IMR-90 (cell line): ENCODE results near the gene LRFN4. TPM values are rescaled to one million over a fixed set of nuclear protein-coding genes. Genes with fewer than 3 reads are reported as not detected.

Experiments
- ATAC-seq: fragments of 200-7000 bp; cut with Tn5 transposase; 2 replicates; pipeline ENCODE4 v1.9.1; 2020; ENCODE audit warnings: low read depth, mild to moderate bottlenecking, moderate library complexity
- BruUV-seq: library from RNA; stranded (reverse); fragments of 400-500 nt; replicated peaks from 2 replicates; lab custom pipeline; 2021; lab: Mats Ljungman, UMichigan
- CTCF ChIA-PET: fragments of 300-600 bp; formaldehyde crosslinking; extraction: SDS; loops from one replicate; lab custom pipeline; 2021; ENCODE audit warnings: antibody characterized with exemption; lab: Yijun Ruan, JAX
- POLR2A ChIA-PET: fragments of 300-600 bp; sonication (Branson Sonifier 250); formaldehyde crosslinking; loops from one replicate; lab custom pipeline; 2022; ENCODE audit warnings: antibody characterized with exemption; ENCODE audit not compliant: unreplicated experiment; lab: Charles Lee
- DNase-seq: peaks from one replicate; pipeline ENCODE4 v3.0.0; 2013
- H2AFZ ChIP-seq: replicated peaks from 2 replicates; pipeline ENCODE3; 2013; ENCODE audit warnings: low read length, mild to moderate bottlenecking; ENCODE audit not compliant: poor library complexity
- H2AK5ac ChIP-seq: 2 replicates; pipeline ENCODE4 v1.6.1; 2013; ENCODE audit warnings: low read depth, low read length, inconsistent platforms
- H2AK9ac ChIP-seq: replicated peaks from 2 replicates; pipeline ENCODE3; 2013; ENCODE audit warnings: mild to moderate bottlenecking, low read depth, low read length, moderate library complexity; ENCODE audit not compliant: poor library complexity
- H2BK120ac ChIP-seq: 2 replicates; pipeline ENCODE4 v1.6.1; 2013; ENCODE audit warnings: low read depth, low read length, inconsistent platforms
- H2BK15ac ChIP-seq: 3 replicates; pipeline ENCODE4 v1.6.1; 2013; ENCODE audit warnings: low read depth, low read length, inconsistent platforms
- H2BK20ac ChIP-seq: 2 replicates; pipeline ENCODE4 v1.6.1; 2013; ENCODE audit warnings: low read depth, mild to moderate bottlenecking, inconsistent platforms, low read length, moderate library complexity
- H2BK5ac ChIP-seq: 2 replicates; pipeline ENCODE4 v1.6.1; 2013; ENCODE audit warnings: mild to moderate bottlenecking, low read depth, low read length, inconsistent platforms; ENCODE audit not compliant: poor library complexity, severe bottlenecking
- H3K14ac ChIP-seq: replicated peaks from 2 replicates; pipeline ENCODE4 v1.6.1; 2013; ENCODE audit warnings: low read depth, low read length, inconsistent platforms
- H3K18ac ChIP-seq: 2 replicates; pipeline ENCODE4 v1.6.1; 2013; ENCODE audit warnings: low read depth, low read length, control low read depth
- H3K23ac ChIP-seq: 2 replicates; pipeline ENCODE4 v1.6.1; 2013; ENCODE audit warnings: low read depth, low read length, inconsistent platforms
- H3K27ac ChIP-seq: 2 replicates; pipeline ENCODE4 v1.5.1; 2013; ENCODE audit warnings: mild to moderate bottlenecking, control low read depth, low read length; ENCODE audit not compliant: insufficient read depth
- H3K27me3 ChIP-seq: 2 replicates; pipeline ENCODE4 v1.6.1; 2013; ENCODE audit warnings: low read length; ENCODE audit not compliant: control insufficient read depth, insufficient read depth
- H3K36me3 ChIP-seq: 2 replicates; pipeline ENCODE4 v1.6.1; 2013; ENCODE audit warnings: low read length, mixed read lengths; ENCODE audit not compliant: control insufficient read depth, insufficient read depth
- H3K4ac ChIP-seq: 2 replicates; pipeline ENCODE4 v1.6.1; 2013; ENCODE audit warnings: low read depth, low read length, inconsistent platforms
- H3K4me1 ChIP-seq: 2 replicates; pipeline ENCODE4 v1.6.1; 2013; ENCODE audit warnings: low read length, mixed read lengths; ENCODE audit not compliant: control insufficient read depth, insufficient read depth
- H3K4me2 ChIP-seq: 2 replicates; pipeline ENCODE4 v1.6.1; 2013; ENCODE audit warnings: low read depth, mild to moderate bottlenecking, control low read depth, low read length, moderate library complexity
- H3K4me3 ChIP-seq: 2 replicates; pipeline ENCODE4 v1.5.1; 2013; ENCODE audit warnings: low read depth, mild to moderate bottlenecking, control low read depth, low read length, moderate library complexity; ENCODE audit not compliant: insufficient read depth
- H3K56ac ChIP-seq: 2 replicates; pipeline ENCODE4 v1.6.1; 2013; ENCODE audit warnings: low read length, inconsistent platforms; ENCODE audit not compliant: insufficient read depth; ENCODE audit errors: extremely low read depth
- H3K79me1 ChIP-seq, 2 experiments: 2 replicates each; pipeline ENCODE4 v1.6.1; 2013; ENCODE audit warnings: low read length in 2 of 2, inconsistent platforms in 1 of 2, low read depth in 1 of 2
- H3K9ac ChIP-seq: 2 replicates; pipeline ENCODE4 v1.6.1; 2013; ENCODE audit warnings: low read depth, low read length, control low read depth
- H3K9me1 ChIP-seq: 2 replicates; pipeline ENCODE4 v1.6.1; 2013; ENCODE audit warnings: low read length, inconsistent platforms; ENCODE audit not compliant: insufficient read depth
- H3K9me3 ChIP-seq: 2 replicates; pipeline ENCODE4 v1.6.1; 2013; ENCODE audit warnings: low read length; ENCODE audit not compliant: control insufficient read depth, insufficient read depth
- H4K20me1 ChIP-seq: 2 replicates; pipeline ENCODE4 v1.6.1; 2013; ENCODE audit warnings: low read length, inconsistent platforms; ENCODE audit not compliant: insufficient read depth
- H4K5ac ChIP-seq: 2 replicates; pipeline ENCODE4 v1.6.1; 2013; ENCODE audit warnings: mild to moderate bottlenecking, low read depth, low read length, control low read depth
- H4K8ac ChIP-seq, 2 experiments: 2 replicates each; pipeline ENCODE4 v1.6.1; 2013; ENCODE audit warnings: low read depth in 2 of 2, low read length in 2 of 2, control low read depth in 1 of 2, inconsistent platforms in 1 of 2
- H4K91ac ChIP-seq: 2 replicates; pipeline ENCODE4 v1.6.1; 2013; ENCODE audit warnings: low read depth, low read length, inconsistent platforms; ENCODE audit not compliant: insufficient read depth
- BHLHE40 ChIP-seq: fragments of 150-350 bp; IDR thresholded peaks from 2 replicates; pipeline ENCODE4 v1.6.1; 2016; ENCODE audit warnings: mild to moderate bottlenecking, low read depth, low read length
- CEBPB ChIP-seq: IDR thresholded peaks from 2 replicates; pipeline ENCODE4 v1.6.1; 2012; ENCODE audit warnings: low read depth, low read length, improper control_type of control experiment
- CTCF ChIP-seq: conservative IDR thresholded peaks from 2 replicates; pipeline ENCODE4 v1.5.1; 2012; ENCODE audit warnings: mild to moderate bottlenecking, low read depth, low read length, improper control_type of control experiment
- FOS ChIP-seq: fragments of 150-350 bp; IDR thresholded peaks from 2 replicates; pipeline ENCODE4 v1.6.1; 2016; ENCODE audit warnings: low read depth, low read length
- MAFK ChIP-seq: IDR thresholded peaks from 2 replicates; pipeline ENCODE4 v1.6.1; 2012; ENCODE audit warnings: low read depth, low read length, improper control_type of control experiment
- MAZ ChIP-seq: IDR thresholded peaks from 2 replicates; pipeline ENCODE4 v1.6.1; 2012; ENCODE audit warnings: low read depth, mild to moderate bottlenecking, low read length, improper control_type of control experiment, moderate library complexity, borderline replicate concordance
- NFE2L2 ChIP-seq: fragments of 150-350 bp; IDR thresholded peaks from 2 replicates; pipeline ENCODE4 v1.6.1; 2016; ENCODE audit warnings: low read depth, mild to moderate bottlenecking, low read length
- POLR2A ChIP-seq: IDR thresholded peaks from 2 replicates; pipeline ENCODE4 v1.6.1; 2012; ENCODE audit warnings: mild to moderate bottlenecking, low read depth, low read length
- RAD21 ChIP-seq: IDR thresholded peaks from 2 replicates; pipeline ENCODE4 v1.6.1; 2012; ENCODE audit warnings: low read length, improper control_type of control experiment
- RCOR1 ChIP-seq: IDR thresholded peaks from 2 replicates; pipeline ENCODE4 v1.6.1; 2012; ENCODE audit warnings: mild to moderate bottlenecking, low read length, improper control_type of control experiment; ENCODE audit not compliant: insufficient replicate concordance
- RFX5 ChIP-seq: IDR thresholded peaks from 2 replicates; pipeline ENCODE4 v1.8.0; 2012; ENCODE audit warnings: low read depth, mild to moderate bottlenecking, low read length, moderate library complexity
- SMC3 ChIP-seq: fragments of 150-350 bp; IDR thresholded peaks from 2 replicates; pipeline ENCODE4 v1.6.1; 2016; ENCODE audit warnings: low read depth, mild to moderate bottlenecking, antibody characterized with exemption, low read length, moderate library complexity
- USF2 ChIP-seq: fragments of 150-350 bp; IDR thresholded peaks from 2 replicates; pipeline ENCODE4 v1.6.1; 2017; ENCODE audit warnings: mild to moderate bottlenecking, antibody characterized with exemption, low read length, low read depth
- WGBS, 2 experiments: methylation state at CpG; one replicate each; pipeline versions ENCODE4 v1.1.5 to v1.1.7; 2013; ENCODE audit warnings: missing lambda C conversion rate in 2 of 2; ENCODE audit not compliant: insufficient read length in 1 of 2; ENCODE audit errors: extremely low coverage in 2 of 2; 5-methylcytosine and 5-hydroxymethylcytosine counted together
- dilution Hi-C: fragments of 300-500 bp; cut with HindIII; formaldehyde crosslinking; loops from one replicate; pipeline ENCODE4 v1.14.3; 2018; ENCODE audit warnings: low sequenced_read_pairs; ENCODE audit not compliant: unreplicated experiment
- in situ Hi-C: fragments of 300-500 bp; cut with MboI; formaldehyde crosslinking; loops from 3 replicates; pipeline ENCODE4 v1.14.3; 2019; ENCODE audit warnings: low sequenced_read_pairs, inconsistent platforms, mixed read lengths
- intact Hi-C: fragments of 100-400 bp; cut with micrococcal nuclease; formaldehyde crosslinking; loops from 2 replicates; pipeline ENCODE4 v1.10.0; 2022
- polyA plus RNA-seq, 3 experiments: library from polyadenylated mRNA; depleted of rRNA; stranded (reverse); fragments of >200 nt; gene quantifications; 2 replicates each; pipeline ENCODE4 v1.2.3, GENCODE V29; 2012; ENCODE audit warnings: low replicate concordance in 1 of 3
- total RNA-seq: library from RNA; depleted of rRNA; stranded (reverse); fragments of >200 nt; gene quantifications from 2 replicates; pipeline ENCODE4 v1.2.3, GENCODE V29; 2012
- TF ChIP-seq, protein P1 (sequence below): fragments of 150-350 bp; IDR thresholded peaks from 2 replicates; pipeline ENCODE4 v1.6.1; 2016; ENCODE audit warnings: low read depth, mild to moderate bottlenecking, low read length, moderate library complexity, borderline replicate concordance

The LRFN4 gene
- total and polyA plus RNA-seq, 2 of the 4 experiments (the other 2 are of a cell fraction), result 6.1 to 18.9 TPM

DNA sequence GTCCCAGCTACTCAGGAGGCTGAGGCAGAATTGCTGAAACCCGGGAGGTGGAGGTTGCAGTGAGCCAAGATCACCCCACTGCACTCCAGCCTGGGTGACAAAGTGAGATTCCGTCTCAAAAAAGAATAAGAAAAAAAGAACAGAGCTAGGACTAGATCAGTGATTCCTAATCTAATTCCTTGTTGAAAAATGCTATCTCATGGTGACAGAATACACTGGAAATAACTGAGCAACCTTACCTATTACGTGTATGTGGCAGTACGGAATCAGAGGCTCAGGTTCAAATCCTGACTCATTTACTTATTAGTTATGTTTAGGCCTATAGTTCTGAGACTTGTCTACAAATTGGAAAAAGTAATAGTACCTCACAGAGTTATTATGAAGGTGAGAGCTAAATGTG, 33.2 kb upstream of the LRFN4 start:
- Histone ChIP-seq H3K27ac (no peak overlapping the region), H2BK120ac (no peak overlapping the region), H2BK20ac (no peak overlapping the region), H2AFZ (no peak overlapping the region), H3K9me3 (no peaks in the 10 kb centered on the region), H3K79me1 (no peaks in the 10 kb centered on the region), H3K36me3 (peaks cover 2% of the 10 kb centered on the region; the same call in 1 of the 2 replicates), H3K4me1 (no peaks in the 10 kb centered on the region), H4K5ac (no peak overlapping the region), H2BK15ac (no peak overlapping the region), H3K4me3 (no peak overlapping the region), H2BK5ac (no peak overlapping the region), H3K4ac (no peak overlapping the region), H3K18ac (no peak overlapping the region), H2AK9ac (no peak overlapping the region), H3K9ac (no peak overlapping the region), H4K8ac (no peak overlapping the region), H4K91ac (no peak overlapping the region), H3K56ac (no peak overlapping the region), H3K23ac (no peak overlapping the region), H3K14ac (no peak overlapping the region), H3K4me2 (no peak overlapping the region), H3K27me3 (no peaks in the 10 kb centered on the region), H3K9me1 (no peaks in the 10 kb centered on the region), H2AK5ac (no peak overlapping the region), H4K20me1 (no peaks in the 10 kb centered on the region)
- intact Hi-C loops (no loop called here), in situ Hi-C loops (no loop called here), dilution Hi-C loops (no loop called here)
- no peak for DNase-seq
- no TSS peak for BruUV-seq
- no peak for ATAC-seq
- ChIA-PET POLR2A (no interaction called here), CTCF (no interaction called here)
- no CpG with 5 or more reads among the region's 4 CpGs for WGBS, 2 experiments
- TF ChIP-seq RAD21 (no peak), RCOR1 (no peak), SMC3 (no peak), POLR2A (no peak), CEBPB (no peak), CTCF (no peak), MAZ (no peak), MAFK (no peak), NFE2L2 (no peak), RFX5 (no peak), FOS (no peak), BHLHE40 (no peak), USF2 (no peak)
- TF ChIP-seq, protein P1, sequence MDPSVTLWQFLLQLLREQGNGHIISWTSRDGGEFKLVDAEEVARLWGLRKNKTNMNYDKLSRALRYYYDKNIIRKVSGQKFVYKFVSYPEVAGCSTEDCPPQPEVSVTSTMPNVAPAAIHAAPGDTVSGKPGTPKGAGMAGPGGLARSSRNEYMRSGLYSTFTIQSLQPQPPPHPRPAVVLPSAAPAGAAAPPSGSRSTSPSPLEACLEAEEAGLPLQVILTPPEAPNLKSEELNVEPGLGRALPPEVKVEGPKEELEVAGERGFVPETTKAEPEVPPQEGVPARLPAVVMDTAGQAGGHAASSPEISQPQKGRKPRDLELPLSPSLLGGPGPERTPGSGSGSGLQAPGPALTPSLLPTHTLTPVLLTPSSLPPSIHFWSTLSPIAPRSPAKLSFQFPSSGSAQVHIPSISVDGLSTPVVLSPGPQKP, result no peak
